H1 (cell line): ENCODE results near the gene FBN2. TPM values are rescaled to one million over a fixed set of nuclear protein-coding genes. Genes with fewer than 3 reads are reported as not detected.
"Not testable (repeated sequence)": the region's sequence is repeated elsewhere in the genome, so short reads cannot be mapped to it uniquely, and the experiment has no call there.

Experiments used
- CTCF ChIA-PET: fragments of 300-600 bp; sonication (Branson Sonifier 250); formaldehyde crosslinking; loops from one replicate; lab custom pipeline; 2021; ENCODE audit not compliant: partially characterized antibody; lab: Charles Lee
- POLR2A ChIA-PET: fragments of 300-600 bp; sonication (Branson Sonifier 250); formaldehyde crosslinking; loops from one replicate; lab custom pipeline; 2021; ENCODE audit warnings: inconsistent platforms; ENCODE audit not compliant: partially characterized antibody; lab: Charles Lee
- DNase-seq, 2 experiments: peaks; one replicate each; pipeline versions ENCODE4 v3.0.0 to v3.0.0-alpha.2; 2010 to 2022; ENCODE audit warnings: low spot score in 2 of 2, low read depth in 1 of 2, mixed read lengths in 1 of 2
- FAIRE-seq: peaks from 2 replicates; lab custom pipeline; 2011; peaks lifted over from hg19 to GRCh38; lab: Jason Lieb, UNC
- H2AFZ ChIP-seq: 2 replicates; pipeline ENCODE4 v1.8.1; 2012; ENCODE audit warnings: low read length, inconsistent platforms
- H2AK5ac ChIP-seq: 2 replicates; pipeline ENCODE4 v1.6.1; 2013; ENCODE audit warnings: low read depth, low read length
- H2BK120ac ChIP-seq: replicated peaks from 2 replicates; pipeline ENCODE3; 2013; ENCODE audit warnings: low read depth, low read length, inconsistent platforms
- H2BK12ac ChIP-seq: 2 replicates; pipeline ENCODE4 v1.6.1; 2013; ENCODE audit warnings: low read depth, low read length
- H2BK15ac ChIP-seq: 2 replicates; pipeline ENCODE4 v1.6.1; 2013; ENCODE audit warnings: low read length
- H2BK20ac ChIP-seq: 2 replicates; pipeline ENCODE4 v1.6.1; 2013; ENCODE audit warnings: low read length
- H2BK5ac ChIP-seq: 2 replicates; pipeline ENCODE4 v1.6.1; 2013; ENCODE audit warnings: low read depth, low read length
- H3K14ac ChIP-seq: 2 replicates; pipeline ENCODE4 v1.6.1; 2013; ENCODE audit warnings: inconsistent platforms; ENCODE audit not compliant: insufficient read length
- H3K18ac ChIP-seq: 2 replicates; pipeline ENCODE4 v1.6.1; 2013; ENCODE audit warnings: low read length; ENCODE audit errors: extremely low read depth
- H3K23ac ChIP-seq: 2 replicates; pipeline ENCODE4 v1.6.1; 2013; ENCODE audit warnings: inconsistent platforms; ENCODE audit not compliant: insufficient read length
- H3K23me2 ChIP-seq: 2 replicates; pipeline ENCODE4 v1.6.1; 2013; ENCODE audit warnings: low read depth, low read length
- H3K27ac ChIP-seq: 2 replicates; pipeline ENCODE4 v1.6.1; 2011; ENCODE audit warnings: low read depth, low read length, inconsistent platforms
- H3K27me3 ChIP-seq, 4 experiments: replicated peaks in 1 of 4; 1 replicate in 1 of 4; 2 replicates in 3 of 4; pipeline versions ENCODE4 v1.6.1 to v1.8.1; 2011 to 2013; ENCODE audit warnings: low read length in 3 of 4, mild to moderate bottlenecking in 3 of 4, inconsistent platforms in 2 of 4, mixed read lengths in 2 of 4, moderate library complexity in 1 of 4; ENCODE audit not compliant: control insufficient read depth in 3 of 4, insufficient read depth in 3 of 4; ENCODE audit errors: extremely low read depth in 1 of 4
- H3K36me3 ChIP-seq, 4 experiments: 2 replicates each; pipeline versions ENCODE4 v1.6.1 to v1.8.1; 2011 to 2013; ENCODE audit warnings: mild to moderate bottlenecking in 4 of 4, low read length in 3 of 4, moderate library complexity in 2 of 4, control low read depth in 1 of 4, inconsistent platforms in 1 of 4; ENCODE audit not compliant: insufficient read depth in 4 of 4, control insufficient read depth in 2 of 4
- H3K4ac ChIP-seq: replicated peaks from 2 replicates; pipeline ENCODE3; 2013; ENCODE audit warnings: low read length, low read depth, mixed read lengths, inconsistent platforms; ENCODE audit not compliant: insufficient read length
- H3K4me1 ChIP-seq, 4 experiments: replicated peaks in 1 of 4; 1 replicate in 1 of 4; 2 replicates in 3 of 4; pipeline versions ENCODE4 v1.6.1 to v1.8.1; 2011 to 2013; ENCODE audit warnings: low read length in 3 of 4, inconsistent platforms in 2 of 4, mixed read lengths in 1 of 4; ENCODE audit not compliant: insufficient read depth in 4 of 4, control insufficient read depth in 3 of 4
- H3K4me2 ChIP-seq, 2 experiments: 2 replicates each; pipeline versions ENCODE4 v1.6.1 to v1.8.1; 2011 to 2013; ENCODE audit warnings: low read depth in 2 of 2, low read length in 2 of 2, control low read depth in 1 of 2, inconsistent platforms in 1 of 2, mild to moderate bottlenecking in 1 of 2; ENCODE audit not compliant: insufficient read depth in 1 of 2
- H3K4me3 ChIP-seq, 4 experiments: fragments of 200-600, 300-600 bp in 1 of 4; sonication (generic), shearing (Covaris generic), sonication (Bioruptor Twin) in 1 of 4; 2 replicates each; pipeline versions ENCODE4 v1.5.1 to v1.8.1; 2011 to 2016; ENCODE audit warnings: low read length in 4 of 4, low read depth in 3 of 4, control low read depth in 2 of 4, inconsistent platforms in 2 of 4, mild to moderate bottlenecking in 2 of 4, mixed read lengths in 1 of 4, moderate library complexity in 1 of 4; ENCODE audit not compliant: insufficient read depth in 2 of 4; ENCODE audit errors: extremely low read depth in 1 of 4
- H3K56ac ChIP-seq: replicated peaks from 2 replicates; pipeline ENCODE3; 2013; ENCODE audit warnings: low read depth, mild to moderate bottlenecking, mixed read lengths, low read length, inconsistent platforms; ENCODE audit not compliant: insufficient read length
- H3K79me1 ChIP-seq: 2 replicates; pipeline ENCODE4 v1.6.1; 2013; ENCODE audit warnings: low read depth, low read length, control low read depth
- H3K79me2 ChIP-seq, 2 experiments: 2 replicates each; pipeline versions ENCODE4 v1.6.1 to v1.8.1; 2012 to 2013; ENCODE audit warnings: low read length in 2 of 2, mild to moderate bottlenecking in 2 of 2, inconsistent platforms in 1 of 2; ENCODE audit not compliant: insufficient read depth in 2 of 2, control insufficient read depth in 1 of 2
- H3K9ac ChIP-seq, 4 experiments: replicated peaks in 1 of 4; 1 replicate in 1 of 4; 2 replicates in 3 of 4; pipeline versions ENCODE4 v1.6.1 to v1.8.1; 2011 to 2013; ENCODE audit warnings: low read depth in 3 of 4, low read length in 3 of 4, control low read depth in 2 of 4, mild to moderate bottlenecking in 2 of 4, moderate library complexity in 2 of 4, inconsistent platforms in 1 of 4; ENCODE audit errors: extremely low read depth in 1 of 4
- H3K9me3 ChIP-seq, 2 experiments: 2 replicates each; pipeline versions ENCODE4 v1.6.1 to v1.8.1; 2012 to 2013; ENCODE audit warnings: mild to moderate bottlenecking in 2 of 2, moderate library complexity in 2 of 2, control low read depth in 1 of 2, inconsistent platforms in 1 of 2, low read depth in 1 of 2, low read length in 1 of 2, mixed read lengths in 1 of 2; ENCODE audit not compliant: insufficient read depth in 2 of 2
- H4K20me1 ChIP-seq, 2 experiments: replicated peaks in 1 of 2; 2 replicates each; pipeline versions ENCODE3 to v1.8.1; 2011 to 2013; ENCODE audit warnings: inconsistent platforms in 2 of 2, low read length in 2 of 2, mild to moderate bottlenecking in 1 of 2; ENCODE audit not compliant: insufficient read depth in 2 of 2, control insufficient read depth in 1 of 2
- H4K5ac ChIP-seq: 2 replicates; pipeline ENCODE4 v1.6.1; 2013; ENCODE audit warnings: low read length, low read depth, mixed read lengths, inconsistent platforms; ENCODE audit not compliant: insufficient read length
- H4K8ac ChIP-seq: 2 replicates; pipeline ENCODE4 v1.8.0; 2013; ENCODE audit warnings: mild to moderate bottlenecking, moderate library complexity, low read length, inconsistent platforms; ENCODE audit not compliant: insufficient read depth; ENCODE audit errors: extremely low read depth
- H4K91ac ChIP-seq: replicated peaks from 2 replicates; pipeline ENCODE3; 2013; ENCODE audit warnings: low read length, mixed read lengths, inconsistent platforms; ENCODE audit not compliant: insufficient read length
- WGBS, 2 experiments: shearing (Covaris generic) in 1 of 2; methylation state at CpG; one replicate each; pipeline versions ENCODE4 v1.1.6 to v1.1.7; 2013 to 2015; ENCODE audit warnings: low lambda C conversion rate in 2 of 2, mixed read lengths in 2 of 2, inconsistent platforms in 1 of 2, low coverage in 1 of 2, missing lambda C conversion rate in 1 of 2; ENCODE audit not compliant: insufficient replicate concordance in 2 of 2, insufficient coverage in 1 of 2, insufficient read length in 1 of 2; ENCODE audit errors: extremely low coverage in 1 of 2, missing lambda C conversion rate in 1 of 2; 5-methylcytosine and 5-hydroxymethylcytosine counted together
- polyA plus RNA-seq, 7 experiments: library from polyadenylated mRNA; depleted of rRNA in 3 of 7; stranded (reverse) in 5 of 7; unstranded in 2 of 7; fragments of >200 nt in 5 of 7; fragments of 200-250 nt in 2 of 7; gene quantifications; 1 replicate in 5 of 7; 2 replicates in 1 of 7; 4 replicates in 1 of 7; pipeline versions ENCODE4 v1.2.1 to v1.2.3, GENCODE V29; 2011 to 2013; ENCODE audit warnings: missing spikeins in 2 of 7, mixed read lengths in 2 of 7
- total RNA-seq: library from RNA; stranded (reverse); fragmentation: NEBNext Ultra II Directional; extraction: Animal tissue kit (Norgen Biotek cat#: 25700); gene quantifications from 2 replicates; pipeline ENCODE4 v1.2.1, GENCODE V29; 2021

Gene FBN2
- total and polyA plus RNA-seq, 2 of the 8 experiments (the other 6 are each of a cell fraction or from before 2014, with no cell fraction given) = 14.1 to 16.3 TPM

GRCh38 chr5:128503727-128504126 lies 34.3 kb downstream of the FBN2 start:
- not testable (repeated sequence) for H3K79me1 ChIP-seq, H3K23me2 ChIP-seq, H3K4ac ChIP-seq, H2AK5ac ChIP-seq, H2BK5ac ChIP-seq, H3K23ac ChIP-seq, H2BK120ac ChIP-seq, H4K5ac ChIP-seq, H2BK20ac ChIP-seq, H3K4me1 ChIP-seq, H4K20me1 ChIP-seq, DNase-seq, H4K8ac ChIP-seq, H3K4me2 ChIP-seq, H2BK12ac ChIP-seq, H3K27me3 ChIP-seq, H2AFZ ChIP-seq, H2BK15ac ChIP-seq, H3K14ac ChIP-seq, H3K9ac ChIP-seq, H3K27ac ChIP-seq, H3K79me2 ChIP-seq, FAIRE-seq, H3K18ac ChIP-seq, H4K91ac ChIP-seq, H3K4me3 ChIP-seq, H3K56ac ChIP-seq
- CTCF ChIA-PET = interaction anchor here (0.8 kb wide), 1 partner anchor 14 kb away, joined by 3 read pairs; no protein-coding TSS in a partner anchor
- peaks cover 0 to 14% (median 0%) of the 10 kb centered on the region in 4 experiments; a peak in 2 of 8 replicates for H3K36me3 ChIP-seq
- H3K9me3 ChIP-seq = peaks cover 8 to 17% of the 10 kb centered on the region in 2 experiments
- POLR2A ChIA-PET = interaction anchor here (1.1 kb wide), 1 partner anchor 37 kb away, joined by 3 read pairs; no protein-coding TSS in a partner anchor
- WGBS, 2 experiments = 91% methylated on average over 1 of the region's 1 CpG; no CpG with 5 or more reads in 1 of the 2 experiments
